H54 (cell line): ENCODE data around the gene ETV2.
A peak's percentile ranks its signal among the peaks of the same experiment; 100 is the strongest.
"Not testable (repeated sequence)": the region's sequence is repeated elsewhere in the genome, so short reads cannot be mapped to it uniquely, and the experiment has no call there.

Source experiments
- DNase-seq: peaks from one replicate; pipeline ENCODE4 v3.0.0; 2011; ENCODE audit warnings: low spot score, mixed read lengths; ENCODE audit not compliant: insufficient read length
- FAIRE-seq: peaks from 3 replicates; lab custom pipeline; 2011; peaks lifted over from hg19 to GRCh38; lab: Jason Lieb, UNC
- POLR2A ChIP-seq: IDR thresholded peaks from 2 replicates; pipeline ENCODE4 v1.6.1; 2011; ENCODE audit warnings: low read depth, mild to moderate bottlenecking, low read length

The ETV2 gene

DNA sequence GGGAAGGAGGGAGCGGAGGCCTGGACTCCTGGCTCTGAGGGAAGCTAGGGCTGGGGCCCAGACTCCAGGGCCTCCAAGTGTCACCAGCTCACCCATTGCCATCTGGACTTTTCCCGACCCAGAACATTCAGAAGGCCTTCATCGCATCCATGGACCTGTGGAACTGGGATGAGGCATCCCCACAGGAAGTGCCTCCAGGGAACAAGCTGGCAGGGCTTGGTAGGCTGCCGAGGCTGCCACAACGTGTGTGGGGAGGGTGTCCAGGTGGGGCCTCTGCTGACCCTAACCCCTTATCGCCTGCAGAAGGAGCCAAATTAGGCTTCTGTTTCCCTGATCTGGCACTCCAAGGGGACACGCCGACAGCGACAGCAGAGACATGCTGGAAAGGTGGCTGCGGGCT is 767 bp downstream of the ETV2 start:
- TF ChIP-seq POLR2A: no peak
- FAIRE-seq (no peak), DNase-seq (no peak)

DNA sequence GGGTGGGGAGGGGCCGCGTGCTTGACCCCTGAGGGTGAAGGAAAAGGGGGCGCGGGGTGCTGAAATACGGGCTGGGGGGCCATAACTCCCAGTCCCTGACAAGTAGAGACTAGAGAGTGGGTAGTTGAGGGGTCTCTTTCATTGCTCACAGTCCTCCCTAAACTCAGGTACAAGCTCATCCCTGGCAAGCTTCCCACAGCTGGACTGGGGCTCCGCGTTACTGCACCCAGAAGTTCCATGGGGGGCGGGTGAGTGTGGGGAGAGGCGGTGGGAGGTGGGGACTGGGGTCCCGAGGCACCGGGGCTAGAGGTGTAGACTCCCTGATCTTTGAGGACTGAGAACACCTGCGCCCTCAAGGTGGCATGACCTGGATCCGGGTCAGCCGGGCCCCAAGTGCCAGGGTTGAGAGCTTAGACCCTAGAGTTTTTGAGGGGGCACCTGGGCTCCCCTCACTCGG is 1.3 kb downstream of the ETV2 start:
- TF ChIP-seq POLR2A: no peak
- FAIRE-seq (no peak), DNase-seq (no peak)

DNA sequence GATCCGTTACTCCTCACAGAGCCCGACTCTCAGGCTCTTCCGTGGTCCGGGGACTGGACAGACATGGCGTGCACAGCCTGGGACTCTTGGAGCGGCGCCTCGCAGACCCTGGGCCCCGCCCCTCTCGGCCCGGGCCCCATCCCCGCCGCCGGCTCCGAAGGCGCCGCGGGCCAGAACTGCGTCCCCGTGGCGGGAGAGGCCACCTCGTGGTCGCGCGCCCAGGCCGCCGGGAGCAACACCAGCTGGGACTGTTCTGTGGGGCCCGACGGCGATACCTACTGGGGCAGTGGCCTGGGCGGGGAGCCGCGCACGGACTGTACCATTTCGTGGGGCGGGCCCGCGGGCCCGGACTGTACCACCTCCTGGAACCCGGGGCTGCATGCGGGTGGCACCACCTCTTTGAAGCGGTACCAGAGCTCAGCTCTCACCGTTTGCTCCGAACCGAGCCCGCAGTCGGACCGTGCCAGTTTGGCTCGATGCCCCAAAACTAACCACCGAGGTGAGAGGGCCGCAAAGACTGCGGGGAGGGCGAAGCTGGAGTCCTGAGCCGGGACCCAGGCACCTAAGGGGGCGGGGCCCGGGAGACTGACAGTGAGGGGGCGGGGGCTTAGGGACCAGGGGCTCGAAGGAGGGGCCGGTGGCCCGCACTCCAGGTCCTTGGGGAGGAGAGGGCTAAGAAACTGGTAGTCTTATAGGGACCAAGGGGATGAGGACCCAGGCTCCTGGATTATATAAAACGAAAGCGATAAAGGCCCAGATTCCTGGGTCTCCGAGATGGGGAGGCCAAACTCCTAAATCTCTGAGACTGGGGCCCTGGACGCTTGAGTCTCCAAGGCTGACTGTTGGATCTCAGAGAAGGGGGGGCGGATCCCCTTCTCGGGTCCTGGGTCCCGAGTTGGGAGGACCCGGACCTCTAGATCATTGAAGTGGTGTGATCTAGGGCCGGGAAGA is 2.0 kb downstream of the ETV2 start:
- DNase-seq (peak; percentile 94), FAIRE-seq (no peak)
- peak; percentile 81 for TF ChIP-seq POLR2A

GRCh38 chr19:35644206-35644986 is 2.9 kb downstream of the ETV2 start:
- TF ChIP-seq POLR2A: 0 out of 2 replicates have a peak, but pooled peaks have one; percentile 14
- FAIRE-seq (no peak), DNase-seq (peak; percentile 98)

GRCh38 chr19:35644987-35645679 is 3.6 kb downstream of the ETV2 start:
- FAIRE-seq (no peak), DNase-seq (no peak)
- TF ChIP-seq POLR2A: no peak

DNA sequence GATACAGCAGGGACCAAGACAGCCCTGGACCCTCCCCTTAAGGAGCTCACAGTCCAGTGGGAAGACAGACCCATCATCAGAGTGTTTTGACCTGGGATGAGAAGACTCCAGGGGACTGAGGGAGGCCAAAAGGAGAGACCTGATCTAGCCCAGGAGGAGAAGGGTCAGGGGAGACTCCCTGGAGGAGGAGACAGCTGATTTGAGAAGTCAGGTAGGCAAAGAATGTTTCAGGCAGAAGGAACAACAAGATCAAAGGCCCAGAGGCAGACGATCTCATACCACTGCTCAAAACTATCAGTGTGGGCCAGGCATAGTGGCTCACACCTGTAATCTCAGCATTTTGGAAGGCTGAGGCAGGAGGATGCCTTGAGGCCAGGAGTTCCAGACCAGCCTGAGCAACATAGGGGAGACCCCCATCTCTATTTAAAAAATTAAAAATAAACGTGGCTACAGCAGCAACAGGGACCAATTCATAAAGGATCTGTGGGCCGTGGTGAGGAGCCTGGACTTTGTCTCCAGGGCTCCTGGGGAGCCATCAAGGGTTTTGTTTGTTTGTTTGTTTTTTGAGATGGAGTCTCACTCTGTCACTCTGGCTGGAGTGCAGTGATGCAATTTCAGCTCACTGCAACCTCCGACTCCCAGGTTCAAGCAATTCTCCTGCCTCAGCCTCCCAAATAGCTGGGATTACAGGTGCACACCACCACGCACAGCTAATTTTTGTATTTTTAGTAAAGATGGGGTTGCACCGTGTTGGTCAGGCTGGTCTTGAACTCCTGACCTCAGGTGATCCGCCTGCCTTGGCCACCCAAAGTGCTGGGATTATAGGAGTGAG is 4.4 kb downstream of the ETV2 start:
- FAIRE-seq (no peak), DNase-seq (no peak)
- TF ChIP-seq POLR2A: no peak

GRCh38 chr19:35648017-35648961 is 6.7 kb downstream of the ETV2 start, which contains the start of gene COX6B1:
TSS of gene COX6B1 (plus strand) at chr19:35648323. CDS start at chr19:35651244, 2,921 bp downstream.
- FAIRE-seq (peak; percentile 96), DNase-seq (peak; percentile 99)
- peak; percentile 80 for TF ChIP-seq POLR2A

GRCh38 chr19:35650581-35650980 is 9.0 kb downstream of the ETV2 start:
- TF ChIP-seq POLR2A: no peak
- DNase-seq: no peak
- no peak for FAIRE-seq

GRCh38 chr19:35654828-35655227 is 13.3 kb downstream of the ETV2 start:
- not testable (repeated sequence) for FAIRE-seq

GRCh38 chr19:35655600-35655999 is 14.1 kb downstream of the ETV2 start:
- FAIRE-seq (no peak), DNase-seq (no peak)

More at GRCh38 chr19:35654828-35655227, 13.3 kb downstream of the ETV2 start:
- not testable (repeated sequence) for DNase-seq

DNA sequence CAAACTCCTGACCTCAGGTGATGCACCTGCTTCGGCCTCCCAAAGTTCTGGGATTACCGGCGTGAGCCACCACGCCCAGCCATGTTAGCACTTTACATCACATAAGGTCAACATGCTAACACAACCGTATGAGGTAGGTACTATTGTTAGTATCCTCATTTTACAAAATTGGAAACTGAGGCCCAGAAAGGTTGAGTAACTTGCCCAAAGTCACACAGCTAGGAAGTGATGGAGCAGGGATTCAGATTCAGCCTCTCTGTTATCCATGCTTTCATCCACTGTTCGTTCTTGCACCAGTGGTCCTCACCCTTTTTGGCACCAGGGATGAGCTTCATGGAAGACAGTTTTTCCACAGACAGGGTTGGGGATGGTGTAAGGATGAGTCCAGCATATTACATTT is 15.2 kb downstream of the ETV2 start:
- DNase-seq (no peak), FAIRE-seq (no peak)
- no peak for TF ChIP-seq POLR2A

More at GRCh38 chr19:35655600-35655999, 14.1 kb downstream of the ETV2 start:
- no peak for TF ChIP-seq POLR2A
